Kidney (tissue), 14 donors: ENCODE results near the gene SULT1C2. TPM values are rescaled to one million over a fixed set of nuclear protein-coding genes. Genes with fewer than 3 reads are reported as not detected.

Experiments
- DNase-seq, 5 donors: peaks; one replicate each; pipeline ENCODE4 v3.0.0-alpha.2; 2013 to 2020
- FAIRE-seq: peaks from 2 replicates; lab custom pipeline; 2012; peaks lifted over from hg19 to GRCh38; lab: Jason Lieb, UNC
- H3K27ac ChIP-seq, 2 donors: one replicate each; pipeline ENCODE4 v1.7.0; 2013; ENCODE audit warnings: low read depth in 2 of 2, low read length in 2 of 2, inconsistent platforms in 1 of 2
- H3K27me3 ChIP-seq: one replicate; pipeline ENCODE4 v1.7.1; 2013; ENCODE audit warnings: low read length, inconsistent platforms; ENCODE audit not compliant: control insufficient read depth, insufficient read depth
- H3K36me3 ChIP-seq, 3 donors: one replicate each; pipeline versions ENCODE4 v1.7.0 to v1.7.1; 2013; ENCODE audit warnings: low read length in 3 of 3, control low read depth in 1 of 3, inconsistent platforms in 1 of 3; ENCODE audit not compliant: insufficient read depth in 3 of 3, control insufficient read depth in 2 of 3
- H3K4me1 ChIP-seq, 3 donors: one replicate each; pipeline versions ENCODE4 v1.7.0 to v1.7.1; 2013; ENCODE audit warnings: low read length in 3 of 3, inconsistent platforms in 1 of 3, low read depth in 1 of 3; ENCODE audit not compliant: control insufficient read depth in 2 of 3, insufficient read depth in 2 of 3
- H3K4me3 ChIP-seq, 3 donors: one replicate each; pipeline versions ENCODE4 v1.7.0 to v1.8.1; 2013; ENCODE audit warnings: low read length in 3 of 3, control low read depth in 1 of 3, inconsistent platforms in 1 of 3
- H3K9ac ChIP-seq, 3 donors: one replicate each; pipeline versions ENCODE4 v1.7.0 to v1.7.1; 2013; ENCODE audit warnings: low read length in 3 of 3, control low read depth in 1 of 3, inconsistent platforms in 1 of 3
- H3K9me3 ChIP-seq, 3 donors: one replicate each; pipeline versions ENCODE4 v1.7.0 to v1.7.1; 2013; ENCODE audit warnings: low read length in 3 of 3, control low read depth in 1 of 3, inconsistent platforms in 1 of 3; ENCODE audit not compliant: control insufficient read depth in 2 of 3, insufficient read depth in 1 of 3
- CTCF ChIP-seq: IDR thresholded peaks from 3 replicates; pipeline ENCODE4 v1.5.1; 2012; ENCODE audit warnings: mild to moderate bottlenecking, moderate library complexity, borderline replicate concordance; ENCODE audit not compliant: insufficient read depth; ENCODE audit errors: extremely low read depth
- intact Hi-C: fragments of 100-400 bp; cut with DNase I; formaldehyde crosslinking; loops from one replicate; pipeline ENCODE4 v1.11.1; 2022
- polyA plus RNA-seq: library from polyadenylated mRNA; stranded (reverse); fragments of 350-450 nt; fragmentation: Illumina TruSeq; extraction: RNeasy Lipid Tissue Mini Kit (QIAGEN cat#74804); gene quantifications from one replicate; pipeline ENCODE4 v1.2.3, GENCODE V29; 2014; ENCODE audit warnings: low read depth, low replicate concordance; ENCODE audit not compliant: insufficient read depth
- total RNA-seq: library from RNA; stranded (reverse); fragmentation: NEBNext Ultra II Directional; extraction: Animal tissue kit (Norgen Biotek cat#: 25700); gene quantifications from one replicate; pipeline ENCODE4 v1.2.1, GENCODE V29; 2021
- donor health status: control.
- donor health status: control.
- donor health status: control.
- donor health status: control.
- donor health status: control.
- donor health status: DM: yes; HTN: yes; CAD: no.
- donor health status: Normal renal cell carcinoma (clear cell type).

Gene SULT1C2
- total and polyA plus RNA-seq, 2 donors from 2014 or later = 67.4 to 117 TPM

- TF ChIP-seq CTCF = no peak
- H3K4me1 ChIP-seq = peaks cover 0 to 5% (median 0%) of the 10 kb centered on the region in 3 donors
- H3K36me3 ChIP-seq = no peaks in the 10 kb centered on the region
- no peaks in the 10 kb centered on the region for H3K9me3 ChIP-seq
- no peaks in the 10 kb centered on the region for H3K27me3 ChIP-seq
- no peak for DNase-seq
- no peak overlapping the region for H3K27ac ChIP-seq
- H3K4me3 ChIP-seq = no peak overlapping the region
- FAIRE-seq = no peak
- intact Hi-C loops = no loop called here
- H3K9ac ChIP-seq = no peak overlapping the region
These were observed 30.9 kb upstream of the SULT1C2 start for GRCh38 chr2:108257757-108258331.

DNA sequence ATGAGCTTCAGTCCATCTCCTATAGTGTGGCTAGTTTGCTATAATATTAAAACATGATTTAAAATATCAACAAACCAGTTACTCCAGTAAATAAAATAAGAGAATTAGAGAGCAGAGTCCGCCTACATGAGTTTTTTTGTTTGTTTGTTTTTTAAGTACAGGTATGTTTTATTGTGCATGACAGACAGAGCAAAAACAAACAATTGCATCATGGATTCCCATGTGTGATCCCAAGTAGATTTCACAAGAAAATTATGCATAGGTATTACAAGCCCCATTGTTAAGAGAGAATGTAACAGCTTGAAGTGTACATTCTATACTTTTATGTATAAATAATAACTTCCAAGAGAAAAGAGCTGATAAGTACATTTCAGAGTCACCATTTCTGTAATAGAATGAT, 27.9 kb upstream of the SULT1C2 start:
- intact Hi-C loops = no loop called here
- FAIRE-seq = no peak
- no peak for TF ChIP-seq CTCF

DNA sequence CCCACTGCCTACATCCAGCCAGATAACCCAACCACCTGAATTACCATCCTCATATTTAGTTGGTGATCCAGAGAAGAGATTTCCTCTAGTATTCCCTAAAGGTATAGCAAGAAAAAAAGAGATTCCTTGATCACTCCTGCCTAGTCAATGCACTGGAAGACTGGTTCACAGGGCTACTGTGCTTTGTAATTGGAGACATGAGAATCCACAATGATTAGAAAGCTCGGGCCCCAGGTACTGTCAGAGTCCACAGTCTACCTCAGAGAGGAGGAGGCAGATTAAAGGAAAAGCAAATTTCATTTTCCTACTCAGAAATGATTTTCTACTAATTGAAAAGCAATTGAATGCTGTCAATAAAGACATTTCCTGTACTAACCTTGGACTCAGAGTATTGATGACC, 26.7 kb upstream of the SULT1C2 start:
- TF ChIP-seq CTCF = no peak
- intact Hi-C loops = no loop called here
- peaks cover 0 to 8% (median 3%) of the 10 kb centered on the region in 3 donors for H3K4me1 ChIP-seq
- H3K27ac ChIP-seq = no peak overlapping the region
- DNase-seq (peak in 1 of 5 donors; percentile 20), FAIRE-seq (no peak)
- H3K27me3 ChIP-seq = no peaks in the 10 kb centered on the region
- no peak overlapping the region for H3K9ac ChIP-seq
- H3K4me3 ChIP-seq = no peak overlapping the region
- no peaks in the 10 kb centered on the region for H3K36me3 ChIP-seq
- H3K9me3 ChIP-seq = no peaks in the 10 kb centered on the region

More for the DNA sequence above, 27.9 kb upstream of the SULT1C2 start:
- Histone ChIP-seq H3K4me1 (peaks cover 0 to 8% (median 0%) of the 10 kb centered on the region in 3 donors), H3K9me3 (no peaks in the 10 kb centered on the region), H3K36me3 (no peaks in the 10 kb centered on the region), H3K9ac (no peak overlapping the region), H3K27ac (no peak overlapping the region), H3K4me3 (no peak overlapping the region), H3K27me3 (no peaks in the 10 kb centered on the region)
- no peak for DNase-seq

DNA sequence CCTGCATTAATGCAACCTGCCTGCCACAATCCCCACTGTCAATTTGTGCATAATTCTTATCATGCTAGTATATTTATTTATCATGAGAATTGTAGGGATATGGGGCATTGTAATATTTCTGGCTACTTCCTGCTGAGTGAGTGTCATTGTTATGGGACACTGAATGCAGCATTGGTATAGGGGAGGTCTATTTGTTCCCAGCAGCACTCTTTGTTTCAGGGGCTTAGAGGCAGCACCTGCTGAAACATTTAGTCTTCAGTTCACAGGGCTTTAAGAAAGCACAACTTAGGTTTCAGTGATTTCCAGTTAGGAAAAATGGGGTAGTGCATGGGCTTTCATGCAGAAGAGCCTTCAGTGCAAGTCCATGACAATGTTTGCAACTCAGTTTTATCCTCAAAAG, 25.3 kb upstream of the SULT1C2 start:
- Histone ChIP-seq H3K9ac (no peak overlapping the region), H3K4me1 (peaks cover 0 to 8% (median 3%) of the 10 kb centered on the region in 3 donors), H3K4me3 (no peak overlapping the region), H3K36me3 (no peaks in the 10 kb centered on the region), H3K27me3 (no peaks in the 10 kb centered on the region), H3K27ac (no peak overlapping the region), H3K9me3 (no peaks in the 10 kb centered on the region)
- intact Hi-C loops = no loop called here
- TF ChIP-seq CTCF = no peak
- no peak for DNase-seq
- no peak for FAIRE-seq
